ENCODE results near the gene MIDN.

MIDN gene

DNA sequence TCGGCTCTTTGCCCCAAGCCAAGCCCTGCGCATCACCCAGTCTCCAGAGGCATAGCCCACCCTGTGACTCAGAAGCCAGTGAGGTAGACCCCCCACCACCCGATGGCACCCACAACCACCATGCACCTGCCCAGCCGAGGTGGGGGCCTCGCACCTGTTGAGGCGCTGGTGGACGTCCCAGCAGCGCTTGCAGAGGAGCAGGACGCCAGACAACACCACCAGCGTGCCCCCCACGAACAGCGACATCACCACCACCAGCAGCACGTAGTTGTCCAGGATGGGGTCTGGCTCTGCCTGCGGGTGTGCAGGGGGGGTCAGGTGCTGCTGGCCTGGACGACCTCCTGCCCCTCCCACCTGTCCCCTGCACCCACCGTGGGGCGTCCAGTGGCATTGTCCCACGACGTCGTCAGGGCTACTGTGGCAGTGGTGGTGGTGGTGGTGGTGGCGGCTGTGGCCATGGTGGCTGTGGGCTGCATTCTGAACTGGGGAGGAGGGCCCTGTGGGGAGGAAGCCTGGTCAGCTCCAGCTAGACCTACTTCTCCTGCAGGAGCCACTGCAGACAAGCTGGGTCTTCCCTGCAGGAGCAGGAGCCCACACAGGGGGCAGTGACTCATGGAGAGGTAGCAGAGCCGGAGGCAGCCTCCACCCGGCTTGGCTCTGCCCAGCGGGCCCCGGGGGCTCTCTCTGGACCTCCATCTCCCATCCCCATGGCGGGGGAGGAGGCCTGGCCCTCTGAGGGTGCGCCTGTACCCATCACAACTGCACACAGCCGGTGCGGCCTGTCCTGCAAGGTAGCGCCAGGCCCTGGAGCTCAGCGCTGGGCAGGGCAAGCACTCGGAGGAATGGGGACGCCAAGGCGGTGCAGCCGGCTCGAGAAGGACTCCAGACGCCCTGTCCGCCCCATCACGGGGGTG is 12.5 kb upstream of the MIDN start:
- TF ChIP-seq, protein P1, sequence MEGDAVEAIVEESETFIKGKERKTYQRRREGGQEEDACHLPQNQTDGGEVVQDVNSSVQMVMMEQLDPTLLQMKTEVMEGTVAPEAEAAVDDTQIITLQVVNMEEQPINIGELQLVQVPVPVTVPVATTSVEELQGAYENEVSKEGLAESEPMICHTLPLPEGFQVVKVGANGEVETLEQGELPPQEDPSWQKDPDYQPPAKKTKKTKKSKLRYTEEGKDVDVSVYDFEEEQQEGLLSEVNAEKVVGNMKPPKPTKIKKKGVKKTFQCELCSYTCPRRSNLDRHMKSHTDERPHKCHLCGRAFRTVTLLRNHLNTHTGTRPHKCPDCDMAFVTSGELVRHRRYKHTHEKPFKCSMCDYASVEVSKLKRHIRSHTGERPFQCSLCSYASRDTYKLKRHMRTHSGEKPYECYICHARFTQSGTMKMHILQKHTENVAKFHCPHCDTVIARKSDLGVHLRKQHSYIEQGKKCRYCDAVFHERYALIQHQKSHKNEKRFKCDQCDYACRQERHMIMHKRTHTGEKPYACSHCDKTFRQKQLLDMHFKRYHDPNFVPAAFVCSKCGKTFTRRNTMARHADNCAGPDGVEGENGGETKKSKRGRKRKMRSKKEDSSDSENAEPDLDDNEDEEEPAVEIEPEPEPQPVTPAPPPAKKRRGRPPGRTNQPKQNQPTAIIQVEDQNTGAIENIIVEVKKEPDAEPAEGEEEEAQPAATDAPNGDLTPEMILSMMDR (IDR thresholded peaks at IDR 0.05; ENCODE audit: insufficient read depth, low read depth, low read length, missing control alignments): no peak
- H3K4me3 ChIP-seq (ENCODE audit: low read depth, low read length): no peak overlapping the region
- no peak for DNase-seq (ENCODE audit: low read depth)

DNA sequence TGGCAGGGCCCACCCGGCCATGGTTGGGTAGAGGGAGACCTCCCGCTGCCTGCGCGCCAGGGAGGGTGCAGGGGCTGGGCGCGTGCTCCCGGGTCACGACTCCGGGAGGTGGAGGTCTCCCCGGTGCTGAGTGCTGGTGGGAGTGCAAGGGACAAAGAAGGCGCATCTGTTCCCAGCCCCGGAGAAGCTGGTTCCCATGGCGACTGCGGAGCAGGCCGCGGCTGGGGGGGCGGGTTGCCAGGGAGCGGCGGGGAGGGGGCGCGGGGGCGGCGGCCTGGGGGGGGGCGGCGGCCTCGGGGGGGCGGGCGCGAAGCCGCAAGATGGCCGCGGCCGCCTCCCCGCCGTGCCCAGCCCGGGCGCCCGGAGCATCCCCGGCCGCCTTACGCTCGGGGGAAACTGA is 11.8 kb upstream of the MIDN start:
- TF ChIP-seq, protein P1 (IDR thresholded peaks at IDR 0.05; ENCODE audit: insufficient read depth, low read depth, low read length, missing control alignments): no peak
- no peak for DNase-seq (ENCODE audit: low read depth)
- H3K4me3 ChIP-seq (ENCODE audit: low read depth, low read length): no peak overlapping the region

DNA sequence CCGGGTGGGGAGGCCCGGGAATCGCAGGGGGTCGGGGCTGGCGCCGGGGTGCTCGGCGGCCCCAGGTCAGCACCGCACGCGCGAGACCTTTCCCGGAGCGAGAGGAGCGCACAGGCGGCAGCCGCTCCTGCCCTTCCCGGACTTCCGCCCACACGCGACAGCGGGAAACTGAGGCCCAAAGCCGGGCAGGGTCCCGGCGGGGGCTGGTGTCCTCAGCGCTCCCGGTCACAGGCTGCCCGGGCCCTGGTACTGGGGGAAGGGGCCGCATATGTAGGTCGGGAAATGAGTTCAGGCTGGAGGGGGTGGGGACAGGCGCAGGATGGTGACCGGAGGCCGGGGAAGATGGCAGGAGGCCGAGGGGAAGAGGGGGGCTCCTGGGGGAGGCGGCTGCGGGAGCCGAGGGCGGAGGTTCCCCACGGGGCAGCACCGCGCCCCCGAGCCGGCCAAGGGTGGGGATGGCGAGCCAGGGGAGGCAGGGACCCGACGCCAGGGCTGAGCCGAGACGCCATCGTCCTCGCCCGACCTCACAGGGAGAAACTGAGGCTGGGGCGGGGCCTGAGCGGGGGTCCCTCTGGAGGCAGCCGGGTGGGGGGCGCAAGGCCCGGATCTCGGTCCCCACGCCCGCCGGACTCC is 11.2 kb upstream of the MIDN start:
- H3K4me3 ChIP-seq (ENCODE audit: low read depth, low read length): peak overlapping the region; percentile 35
- no peak for DNase-seq (ENCODE audit: low read depth)
- TF ChIP-seq, protein P1 (IDR thresholded peaks at IDR 0.05; ENCODE audit: insufficient read depth, low read depth, low read length, missing control alignments): no peak

DNA sequence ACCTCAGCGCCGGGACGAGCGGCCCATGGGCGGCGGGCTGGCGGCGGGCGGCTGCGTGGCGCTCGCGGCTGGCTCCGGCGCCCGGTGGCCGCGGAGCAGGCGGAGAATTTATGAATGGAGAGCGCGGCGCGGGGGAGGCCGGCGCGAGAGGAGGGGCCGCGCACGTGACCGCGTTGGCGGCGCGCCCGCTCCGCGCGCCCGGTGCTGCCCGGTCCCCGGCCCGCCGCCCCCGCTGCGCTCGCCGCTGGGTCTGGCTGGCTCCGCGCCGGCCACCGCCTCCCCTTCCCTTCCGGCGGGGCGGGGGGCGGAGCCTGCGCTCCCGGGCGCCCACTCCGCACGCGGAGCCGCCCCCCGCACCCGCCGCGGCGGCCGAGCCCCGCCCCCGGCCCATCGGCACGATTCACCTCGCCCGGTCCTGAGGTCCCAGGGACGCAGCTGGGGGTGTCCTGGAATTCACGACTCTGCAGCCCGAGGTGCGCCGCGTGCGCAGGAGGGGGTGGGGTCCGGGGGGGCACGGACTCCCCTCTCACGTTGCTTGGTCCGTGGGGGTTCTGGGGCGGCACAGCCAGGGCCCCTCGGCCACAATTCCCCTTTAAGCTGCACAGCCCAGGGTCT is 10.5 kb upstream of the MIDN start, which contains the start of gene CBARP:
CBARP (minus strand) TSS at position 252 of the 615 bp plus-strand sequence. CDS start 1,905 bp downstream, outside the sequence.
- TF ChIP-seq, protein P1 (IDR thresholded peaks at IDR 0.05; ENCODE audit: insufficient read depth, low read depth, low read length, missing control alignments): no peak
- H3K4me3 ChIP-seq (ENCODE audit: low read depth, low read length): peak within 1 kb of the TSS; percentile 35
- DNase-seq (ENCODE audit: low read depth): no peak

DNA sequence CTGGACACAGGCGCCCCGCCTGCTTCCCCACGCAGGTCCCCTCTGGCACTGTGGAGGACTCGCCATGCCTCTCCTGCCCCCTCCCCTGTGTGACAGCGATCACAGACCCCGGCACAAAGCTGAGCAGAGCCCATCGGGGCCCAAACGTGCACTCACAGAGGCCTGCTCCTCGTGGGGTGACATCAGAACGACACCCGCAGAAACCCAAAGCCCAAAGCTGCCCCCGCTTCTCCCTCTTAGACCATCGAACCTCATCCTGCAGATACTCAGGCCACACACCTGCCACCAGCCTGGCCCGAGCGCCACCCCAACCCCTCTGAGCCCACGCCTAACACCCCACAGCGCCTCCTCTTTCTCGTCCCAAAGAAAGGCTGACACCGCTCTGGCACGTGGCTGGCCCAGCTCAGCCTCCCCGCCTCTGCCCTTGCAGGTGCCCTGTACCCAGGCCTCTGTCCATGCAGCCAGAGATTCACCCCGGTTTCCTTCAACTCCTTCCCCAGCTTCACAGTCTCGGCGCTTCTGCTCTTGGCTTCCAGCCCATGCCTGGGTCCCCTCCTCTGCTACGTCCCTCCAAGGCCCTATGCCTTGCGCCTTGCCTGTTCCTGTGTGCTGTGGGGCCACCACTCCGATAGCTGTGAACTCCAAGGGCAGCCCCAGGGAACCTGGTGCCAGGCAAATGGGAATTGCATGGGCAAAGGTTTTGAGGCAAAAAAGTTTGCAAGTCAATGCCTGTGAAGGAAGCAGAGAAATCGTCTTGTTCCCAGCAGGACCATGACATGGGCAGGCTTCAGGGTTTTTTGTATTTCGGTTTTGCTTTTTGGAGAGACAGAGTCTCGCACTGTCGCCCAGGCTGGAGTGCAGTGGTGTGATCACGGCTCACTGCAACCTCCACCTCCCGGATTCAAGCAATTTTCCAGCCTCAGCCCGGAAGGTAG is 9.7 kb upstream of the MIDN start:
- no peak for DNase-seq (ENCODE audit: low read depth)

More for the DNA sequence above, 9.7 kb upstream of the MIDN start:
- H3K4me3 ChIP-seq (ENCODE audit: low read depth, low read length): no peak overlapping the region; the same call in 1 of the 2 replicates
- TF ChIP-seq, protein P1 (IDR thresholded peaks at IDR 0.05; ENCODE audit: insufficient read depth, low read depth, low read length, missing control alignments): no peak

All from GM12865 (cell line).